H9 (cell line): ENCODE results near the gene TSC22D3. TPM values are rescaled to one million over a fixed set of nuclear protein-coding genes. Genes with fewer than 3 reads are reported as not detected.
A peak's percentile ranks its signal among the peaks of the same experiment; 100 is the strongest.

Experiments used
- DNase-seq: peaks from one replicate; pipeline ENCODE4 v3.0.0-alpha.2; 2017
- H2AFZ ChIP-seq: one replicate; pipeline ENCODE4 v1.6.1; 2013; ENCODE audit warnings: mild to moderate bottlenecking, low read length, control low read depth, moderate library complexity
- H2AK5ac ChIP-seq: 2 replicates; pipeline ENCODE4 v1.6.1; 2013; ENCODE audit warnings: low read length, control low read depth, mixed read lengths; ENCODE audit not compliant: insufficient read length
- H2BK120ac ChIP-seq: one replicate; pipeline ENCODE4 v1.6.1; 2013; ENCODE audit warnings: low read depth, mild to moderate bottlenecking, low read length, control low read depth, inconsistent platforms; ENCODE audit not compliant: poor library complexity, severe bottlenecking
- H2BK12ac ChIP-seq: 2 replicates; pipeline ENCODE4 v1.6.1; 2013; ENCODE audit warnings: low read length, control low read depth, mixed read lengths, low read depth; ENCODE audit not compliant: insufficient read length
- H2BK15ac ChIP-seq: 2 replicates; pipeline ENCODE4 v1.6.1; 2013; ENCODE audit warnings: low read depth, low read length, control low read depth
- H2BK20ac ChIP-seq: one replicate; pipeline ENCODE4 v1.6.1; 2013; ENCODE audit warnings: low read depth, mild to moderate bottlenecking, low read length, control low read depth, inconsistent platforms; ENCODE audit not compliant: poor library complexity, severe bottlenecking
- H2BK5ac ChIP-seq: 2 replicates; pipeline ENCODE4 v1.6.1; 2013; ENCODE audit warnings: low read length, control low read depth, mixed read lengths; ENCODE audit not compliant: insufficient read length
- H3K14ac ChIP-seq: 2 replicates; pipeline ENCODE4 v1.6.1; 2013; ENCODE audit warnings: low read length, control low read depth; ENCODE audit not compliant: insufficient read depth
- H3K18ac ChIP-seq: 2 replicates; pipeline ENCODE4 v1.6.1; 2013; ENCODE audit warnings: low read depth, mild to moderate bottlenecking, mixed read lengths, low read length, control low read depth; ENCODE audit not compliant: insufficient read length
- H3K23ac ChIP-seq: 2 replicates; pipeline ENCODE4 v1.6.1; 2013; ENCODE audit warnings: low read length, control low read depth, mixed read lengths, low read depth; ENCODE audit not compliant: insufficient read length
- H3K23me2 ChIP-seq: 2 replicates; pipeline ENCODE4 v1.6.1; 2013; ENCODE audit warnings: low read depth, mild to moderate bottlenecking, mixed read lengths, low read length, control low read depth; ENCODE audit not compliant: insufficient read length, poor library complexity, severe bottlenecking
- H3K27ac ChIP-seq: 2 replicates; pipeline ENCODE4 v1.5.1; 2013; ENCODE audit warnings: low read length, control low read depth, mixed read lengths, low read depth; ENCODE audit not compliant: insufficient read length
- H3K27me3 ChIP-seq: 2 replicates; pipeline ENCODE4 v1.6.1; 2013; ENCODE audit warnings: low read length, control low read depth, inconsistent platforms; ENCODE audit not compliant: insufficient read depth
- H3K4ac ChIP-seq: 2 replicates; pipeline ENCODE4 v1.6.1; 2013; ENCODE audit warnings: low read depth, mild to moderate bottlenecking, control low read depth, inconsistent platforms, low read length, moderate library complexity
- H3K4me1 ChIP-seq: 2 replicates; pipeline ENCODE4 v1.6.1; 2013; ENCODE audit warnings: low read length, control low read depth, inconsistent platforms; ENCODE audit not compliant: insufficient read depth
- H3K4me2 ChIP-seq: 2 replicates; pipeline ENCODE4 v1.6.1; 2013; ENCODE audit warnings: low read length, control low read depth, mixed read lengths; ENCODE audit not compliant: insufficient read length, insufficient read depth
- H3K56ac ChIP-seq: 2 replicates; pipeline ENCODE4 v1.6.1; 2013; ENCODE audit warnings: low read depth, mild to moderate bottlenecking, mixed read lengths, low read length, control low read depth; ENCODE audit not compliant: insufficient read length
- H3K79me1 ChIP-seq: 2 replicates; pipeline ENCODE4 v1.6.1; 2013; ENCODE audit warnings: low read depth, mild to moderate bottlenecking, moderate library complexity, low read length, control low read depth, inconsistent platforms; ENCODE audit not compliant: insufficient read depth, poor library complexity, severe bottlenecking
- H3K79me2 ChIP-seq: 2 replicates; pipeline ENCODE4 v1.6.1; 2013; ENCODE audit warnings: low read length, control low read depth, inconsistent platforms; ENCODE audit not compliant: insufficient read depth
- H3K9ac ChIP-seq: 2 replicates; pipeline ENCODE4 v1.6.1; 2013; ENCODE audit warnings: low read length, control low read depth, mixed read lengths; ENCODE audit not compliant: insufficient read length; ENCODE audit errors: extremely low read depth
- H3K9me3 ChIP-seq: one replicate; pipeline ENCODE4 v1.6.1; 2013; ENCODE audit warnings: low read depth, low read length, inconsistent platforms; ENCODE audit not compliant: control insufficient read depth
- H3T11ph ChIP-seq: one replicate; pipeline ENCODE4 v1.6.1; 2013; ENCODE audit warnings: mild to moderate bottlenecking, low read length, control low read depth, inconsistent platforms
- H4K20me1 ChIP-seq: one replicate; pipeline ENCODE4 v1.6.1; 2013; ENCODE audit not compliant: control insufficient read depth, insufficient read length, insufficient read depth
- H4K5ac ChIP-seq: 2 replicates; pipeline ENCODE4 v1.6.1; 2013; ENCODE audit warnings: low read depth, mild to moderate bottlenecking, mixed read lengths, low read length, control low read depth; ENCODE audit not compliant: insufficient read length
- H4K8ac ChIP-seq: replicated peaks from 2 replicates; pipeline ENCODE4 v1.6.1; 2013; ENCODE audit warnings: low read length, control low read depth, mixed read lengths, low read depth; ENCODE audit not compliant: insufficient read length
- H4K91ac ChIP-seq: 2 replicates; pipeline ENCODE4 v1.6.1; 2013; ENCODE audit warnings: low read depth, mild to moderate bottlenecking, moderate library complexity, mixed read lengths, low read length, control low read depth; ENCODE audit not compliant: insufficient read length
- H3K27ac Mint-ChIP-seq, 3 experiments: 2 replicates in 2 of 3; 3 replicates in 1 of 3; pipeline ENCODE4 v1.8.0; 2020 to 2021; ENCODE audit warnings: mixed read lengths in 3 of 3, mild to moderate bottlenecking in 1 of 3, moderate library complexity in 1 of 3
- H3K27me3 Mint-ChIP-seq: 2 replicates; pipeline ENCODE4 v1.8.0; 2021; ENCODE audit warnings: low read depth, mild to moderate bottlenecking, moderate library complexity, mixed read lengths
- H3K36me3 Mint-ChIP-seq, 3 experiments: 2 replicates in 2 of 3; 3 replicates in 1 of 3; pipeline ENCODE4 v1.8.0; 2020 to 2021; ENCODE audit warnings: low read depth in 3 of 3, mixed read lengths in 3 of 3; ENCODE audit not compliant: insufficient read depth in 1 of 3
- H3K4me1 Mint-ChIP-seq, 2 experiments: 2 replicates each; pipeline ENCODE4 v1.8.0; 2020; ENCODE audit warnings: mixed read lengths in 2 of 2
- H3K4me3 Mint-ChIP-seq, 2 experiments: 2 replicates in 1 of 2; 3 replicates in 1 of 2; pipeline ENCODE4 v1.8.0; 2020 to 2021; ENCODE audit warnings: mild to moderate bottlenecking in 2 of 2, mixed read lengths in 2 of 2, moderate library complexity in 1 of 2
- H3K9me3 Mint-ChIP-seq, 2 experiments: 2 replicates in 1 of 2; 3 replicates in 1 of 2; pipeline ENCODE4 v1.8.0; 2020; ENCODE audit warnings: mild to moderate bottlenecking in 2 of 2, mixed read lengths in 2 of 2, moderate library complexity in 1 of 2
- CTCF ChIP-seq: fragments of 200-600 bp; sonication (generic); conservative IDR thresholded peaks from 3 replicates; pipeline ENCODE4 v1.8.0; 2021; ENCODE audit warnings: antibody characterized with exemption, mild to moderate bottlenecking
- WGBS: extraction: QIAGEN DNeasy Blood & Tissue Kit; methylation state at CpG from one replicate; pipeline ENCODE4 v1.1.7; 2013; ENCODE audit warnings: missing lambda C conversion rate, low lambda C conversion rate, mixed read lengths; ENCODE audit not compliant: insufficient read length; ENCODE audit errors: extremely low coverage; 5-methylcytosine and 5-hydroxymethylcytosine counted together
- total RNA-seq: library from RNA; stranded (reverse); gene quantifications from 2 replicates; pipeline ENCODE4 v1.2.1, GENCODE V29; 2021

Gene TSC22D3
- total RNA-seq, 1 experiment from 2014 or later, result 10.5 TPM

- Histone ChIP-seq H3K27ac (no peak overlapping the region), H2BK120ac (no peak overlapping the region), H2AFZ (no peak overlapping the region), H4K20me1 (no peaks in the 10 kb centered on the region), H4K91ac (no peak overlapping the region), H4K5ac (no peak overlapping the region), H3K18ac (no peak overlapping the region), H3K27me3 (no peaks in the 10 kb centered on the region; the same call in 1 of the 2 replicates), H3K79me2 (no peaks in the 10 kb centered on the region), H2BK15ac (no peak overlapping the region), H2BK5ac (no peak overlapping the region), H3K56ac (no peak overlapping the region), H3K4ac (no peak overlapping the region), H2BK20ac (no peak overlapping the region), H3K23ac (no peak overlapping the region), H2AK5ac (no peak overlapping the region), H3K23me2 (no peaks in the 10 kb centered on the region), H3K79me1 (no peaks in the 10 kb centered on the region), H4K8ac (no peak overlapping the region), H3T11ph (no peak overlapping the region), H3K4me1 (peaks cover 7% of the 10 kb centered on the region; the same call in 1 of the 2 replicates), H3K9ac (no peak overlapping the region), H3K4me2 (no peak overlapping the region), H3K9me3 (no peaks in the 10 kb centered on the region), H2BK12ac (no peak overlapping the region), H3K14ac (no peak overlapping the region)
- WGBS, result no CpG with 5 or more reads among the region's 4 CpGs
- Mint-ChIP-seq H3K4me1 (peaks cover 9 to 19% of the 10 kb centered on the region in 2 experiments), H3K27ac (peak overlapping the region in 1 of 3 experiments; percentile 9; a peak in 1 of 7 replicates), H3K36me3 (no peaks in the 10 kb centered on the region; a peak in 1 of 7 replicates), H3K4me3 (no peak overlapping the region), H3K9me3 (peaks cover 0 to 38% of the 10 kb centered on the region in 2 experiments; a peak in 2 of 5 replicates), H3K27me3 (peaks cover 4% of the 10 kb centered on the region)
- DNase-seq, result no peak
- no peak for TF ChIP-seq CTCF
Measured at GRCh38 chrX:107723511-107723910, 52.1 kb downstream of the TSC22D3 start.
